SK-N-SH (cell line): ENCODE data around the gene HDAC8. TPM values are rescaled to one million over a fixed set of nuclear protein-coding genes. Genes with fewer than 3 reads are reported as not detected.

Experiments
- CTCF ChIA-PET: fragments of 300-600, 350-600 bp; formaldehyde crosslinking; extraction: SDS; loops from one replicate; lab custom pipeline; 2021; lab: Yijun Ruan, JAX
- POLR2A ChIA-PET: fragments of 350-600 bp; sonication (Branson Sonifier 250); formaldehyde crosslinking; extraction: SDS; loops from one replicate; lab custom pipeline; 2020; ENCODE audit warnings: antibody characterized with exemption, inconsistent platforms; lab: Yijun Ruan, JAX
- DNase-seq: peaks from one replicate; pipeline ENCODE4 v3.0.0; 2012
- H2AFZ ChIP-seq: fragments of 200-600 bp; sonication (generic); 2 replicates; pipeline ENCODE4 v1.8.1; 2016; ENCODE audit warnings: antibody characterized with exemption, mild to moderate bottlenecking, low read depth
- H3F3A ChIP-seq: fragments of 200-600 bp; sonication (generic); replicated peaks from 2 replicates; pipeline ENCODE3; 2016; ENCODE audit warnings: antibody characterized with exemption, mild to moderate bottlenecking; ENCODE audit not compliant: insufficient read depth
- H3K27ac ChIP-seq, 2 experiments: fragments of 200-500 bp in 1 of 2; fragments of 200-600 bp in 1 of 2; sonication (Bioruptor generic) in 1 of 2; sonication (generic), shearing (Covaris generic) in 1 of 2; 2 replicates each; pipeline versions ENCODE4 v1.5.1 to v1.6.1; 2014 to 2016; ENCODE audit warnings: low read depth in 2 of 2, inconsistent platforms in 1 of 2, low read length in 1 of 2, mild to moderate bottlenecking in 1 of 2, mixed read lengths in 1 of 2
- H3K27me3 ChIP-seq: fragments of 200-600 bp; sonication (generic), shearing (Covaris generic); 2 replicates; pipeline ENCODE4 v1.6.1; 2016; ENCODE audit warnings: mixed run types; ENCODE audit not compliant: insufficient read depth
- H3K36me3 ChIP-seq, 2 experiments: fragments of 200-500 bp in 1 of 2; fragments of 200-600 bp in 1 of 2; sonication (Bioruptor generic) in 1 of 2; sonication (generic) in 1 of 2; replicated peaks in 1 of 2; 2 replicates each; pipeline versions ENCODE3 to v1.5.1; 2014 to 2016; ENCODE audit warnings: low read length in 1 of 2, mild to moderate bottlenecking in 1 of 2; ENCODE audit not compliant: insufficient read depth in 2 of 2, control insufficient read depth in 1 of 2
- H3K4me1 ChIP-seq, 2 experiments: fragments of 200-500 bp in 1 of 2; fragments of 200-600 bp in 1 of 2; sonication (Bioruptor generic) in 1 of 2; sonication (generic), shearing (Covaris generic) in 1 of 2; 2 replicates each; pipeline versions ENCODE4 v1.5.1 to v1.6.1; 2014 to 2016; ENCODE audit warnings: low read depth in 1 of 2, low read length in 1 of 2, mixed run types in 1 of 2; ENCODE audit not compliant: insufficient read depth in 2 of 2, control insufficient read depth in 1 of 2
- H3K4me2 ChIP-seq: fragments of 200-600 bp; sonication (generic), shearing (Covaris generic); 2 replicates; pipeline ENCODE4 v1.6.1; 2017; ENCODE audit warnings: mixed run types
- H3K4me3 ChIP-seq, 2 experiments: fragments of 200-500 bp in 1 of 2; fragments of 200-600 bp in 1 of 2; sonication (Bioruptor generic) in 1 of 2; sonication (generic), shearing (Covaris generic) in 1 of 2; 2 replicates each; pipeline versions ENCODE4 v1.5.1 to v1.8.1; 2014 to 2016; ENCODE audit warnings: low read depth in 2 of 2, inconsistent platforms in 1 of 2, low read length in 1 of 2, mild to moderate bottlenecking in 1 of 2, mixed read lengths in 1 of 2, moderate library complexity in 1 of 2
- H3K79me2 ChIP-seq: fragments of 200-600 bp; sonication (generic); 2 replicates; pipeline ENCODE4 v1.8.1; 2017; ENCODE audit warnings: mild to moderate bottlenecking; ENCODE audit not compliant: insufficient read depth
- H3K9ac ChIP-seq: fragments of 200-600 bp; sonication (generic); 2 replicates; pipeline ENCODE4 v1.6.1; 2017; ENCODE audit warnings: mixed run types
- H3K9me2 ChIP-seq: fragments of 200-600 bp; sonication (generic); 2 replicates; pipeline ENCODE4 v1.6.1; 2017; ENCODE audit warnings: mixed run types
- H3K9me3 ChIP-seq: fragments of 200-600 bp; sonication (generic); 2 replicates; pipeline ENCODE4 v1.6.1; 2017; ENCODE audit warnings: mixed run types, mild to moderate bottlenecking, moderate library complexity
- H4K20me1 ChIP-seq: fragments of 200-600 bp; sonication (generic); 2 replicates; pipeline ENCODE4 v1.6.1; 2017; ENCODE audit warnings: mild to moderate bottlenecking, mixed run types; ENCODE audit not compliant: insufficient read depth
- CHD2 ChIP-seq: fragments of 150-350 bp; IDR thresholded peaks from 2 replicates; pipeline ENCODE4 v1.6.1; 2018; ENCODE audit warnings: low read length; ENCODE audit not compliant: partially characterized antibody
- EP300 ChIP-seq, 2 experiments: IDR thresholded peaks; 2 replicates each; pipeline versions ENCODE4 v1.4.0 to v1.6.1; 2012; ENCODE audit warnings: borderline replicate concordance in 1 of 2, low read depth in 1 of 2, low read length in 1 of 2
- FOSL2 ChIP-seq: IDR thresholded peaks from 2 replicates; pipeline ENCODE4 v1.4.0; 2012; ENCODE audit warnings: low read depth, mild to moderate bottlenecking, moderate library complexity, borderline replicate concordance
- JUND ChIP-seq: IDR thresholded peaks from 2 replicates; pipeline ENCODE4 v1.4.0; 2012
- MXI1 ChIP-seq: IDR thresholded peaks from 2 replicates; pipeline ENCODE4 v1.6.1; 2012; ENCODE audit warnings: mild to moderate bottlenecking, low read depth, low read length, improper control_type of control experiment
- NFIC ChIP-seq: IDR thresholded peaks from 2 replicates; pipeline ENCODE4 v1.4.0; 2012; ENCODE audit warnings: borderline replicate concordance
- POLR2AphosphoS5 ChIP-seq: IDR thresholded peaks from 2 replicates; pipeline ENCODE4 v1.6.1; 2012; ENCODE audit warnings: low read depth, low read length
- RXRA ChIP-seq: IDR thresholded peaks from 2 replicates; pipeline ENCODE4 v1.4.0; 2012; ENCODE audit warnings: low read depth, mild to moderate bottlenecking, borderline replicate concordance
- SIN3A ChIP-seq: IDR thresholded peaks from 2 replicates; pipeline ENCODE4 v1.6.1; 2012; ENCODE audit warnings: low read depth, mild to moderate bottlenecking, low read length, moderate library complexity, borderline replicate concordance
- SMC3 ChIP-seq: IDR thresholded peaks from 2 replicates; pipeline ENCODE4 v1.6.1; 2012; ENCODE audit warnings: low read depth, low read length, improper control_type of control experiment
- TCF12 ChIP-seq: IDR thresholded peaks from 2 replicates; pipeline ENCODE4 v1.4.0; 2012
- TEAD4 ChIP-seq: IDR thresholded peaks from 2 replicates; pipeline ENCODE4 v1.4.0; 2012; ENCODE audit warnings: mild to moderate bottlenecking, borderline replicate concordance; ENCODE audit not compliant: insufficient read depth
- WGBS: methylation state at CpG from one replicate; pipeline ENCODE4 v1.1.6; 2017; ENCODE audit warnings: low lambda C conversion rate; 5-methylcytosine and 5-hydroxymethylcytosine counted together
- polyA plus RNA-seq, 3 experiments: library from polyadenylated mRNA; depleted of rRNA; stranded (reverse); fragments of >200 nt; gene quantifications; 2 replicates each; pipeline ENCODE4 v1.2.3, GENCODE V29; 2012
- TF ChIP-seq, protein P1 (sequence below): IDR thresholded peaks from 2 replicates; pipeline ENCODE4; 2012
- TF ChIP-seq, protein P2 (sequence below): IDR thresholded peaks from 2 replicates; pipeline ENCODE4 v1.4.0; 2012; ENCODE audit warnings: low read depth
- TF ChIP-seq, protein P3 (sequence below): fragments of 200-600 bp; sonication (generic); IDR thresholded peaks from 2 replicates; pipeline ENCODE4 v1.6.1; 2017; ENCODE audit warnings: antibody characterized with exemption, mild to moderate bottlenecking, moderate library complexity
- TF ChIP-seq, protein P4 (sequence below): fragments of 150-350 bp; IDR thresholded peaks from 2 replicates; pipeline ENCODE4 v1.6.1; 2017; ENCODE audit warnings: antibody characterized with exemption, low read length, low read depth, borderline replicate concordance

The HDAC8 gene
- polyA plus RNA-seq, 1 of the 3 experiments (the other 2 are of a cell fraction) = 30.6 TPM

DNA sequence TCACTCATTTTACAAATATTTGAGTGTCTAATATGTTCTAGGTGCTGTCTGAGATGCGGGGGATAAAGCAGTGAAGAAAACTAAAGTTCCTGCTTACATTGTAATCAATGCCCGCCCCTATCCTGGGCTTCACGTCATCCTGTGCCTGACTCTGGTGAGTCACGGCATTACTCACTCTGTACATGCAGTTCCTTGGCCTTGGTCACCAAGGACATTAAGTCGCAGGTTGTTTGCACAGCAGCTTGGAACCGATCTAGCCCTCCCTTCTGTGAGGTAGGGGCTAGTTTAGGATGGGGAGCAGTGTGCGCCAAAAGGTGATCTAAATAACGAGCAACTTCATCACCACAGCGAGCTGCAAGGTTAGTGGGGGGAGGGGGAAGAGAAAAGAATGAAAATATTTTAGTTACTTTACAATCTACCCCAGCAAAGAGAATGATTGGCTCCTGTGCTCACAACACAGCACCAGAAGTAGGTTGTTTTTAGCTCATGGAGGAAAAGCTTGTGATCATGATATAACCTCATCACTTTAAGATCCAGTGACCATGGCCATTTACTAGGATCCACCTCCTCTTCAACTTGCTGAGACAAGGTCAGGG is 48.0 kb upstream of the HDAC8 start:
- peaks cover 22% of the 10 kb centered on the region for H3F3A ChIP-seq
- under 1% methylated on average over 9 of the region's 9 CpGs for WGBS
- ChIA-PET CTCF (no interaction called here), POLR2A (no interaction called here)
- no peaks in the 10 kb centered on the region for H3K27me3 ChIP-seq
- peaks cover 0 to 6% of the 10 kb centered on the region in 2 experiments for H3K36me3 ChIP-seq
- DNase-seq = no peak
- H4K20me1 ChIP-seq = peaks cover 11% of the 10 kb centered on the region; the same call in 1 of the 2 replicates
- H3K9me2 ChIP-seq = no peaks in the 10 kb centered on the region
- peak overlapping the region in 1 of 2 experiments; percentile 84; a peak in 2 of 4 replicates for H3K27ac ChIP-seq
- TF ChIP-seq, protein P1, sequence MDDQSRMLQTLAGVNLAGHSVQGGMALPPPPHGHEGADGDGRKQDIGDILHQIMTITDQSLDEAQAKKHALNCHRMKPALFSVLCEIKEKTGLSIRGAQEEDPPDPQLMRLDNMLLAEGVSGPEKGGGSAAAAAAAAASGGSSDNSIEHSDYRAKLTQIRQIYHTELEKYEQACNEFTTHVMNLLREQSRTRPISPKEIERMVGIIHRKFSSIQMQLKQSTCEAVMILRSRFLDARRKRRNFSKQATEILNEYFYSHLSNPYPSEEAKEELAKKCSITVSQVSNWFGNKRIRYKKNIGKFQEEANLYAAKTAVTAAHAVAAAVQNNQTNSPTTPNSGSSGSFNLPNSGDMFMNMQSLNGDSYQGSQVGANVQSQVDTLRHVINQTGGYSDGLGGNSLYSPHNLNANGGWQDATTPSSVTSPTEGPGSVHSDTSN = peak; percentile 21; the same call in 1 of the 2 replicates
- TF ChIP-seq SIN3A (no peak), CHD2 (no peak), FOSL2 (peak; percentile 98), RXRA (peak; percentile 37; the same call in 1 of the 2 replicates), TCF12 (peak; percentile 63; the same call in 1 of the 2 replicates), JUND (peak; percentile 93), NFIC (peak; percentile 39), EP300 (IDR thresholded peaks at IDR 0.05; ENCODE audit: borderline replicate concordance in 1 of 2, low read depth in 1 of 2, low read length in 1 of 2) (peak in 1 of 2 experiments; percentile 48; a peak in 1 of 4 replicates), POLR2AphosphoS5 (peak; percentile 24; the same call in 1 of the 2 replicates), SMC3 (no peak)
- TF ChIP-seq, protein P2, sequence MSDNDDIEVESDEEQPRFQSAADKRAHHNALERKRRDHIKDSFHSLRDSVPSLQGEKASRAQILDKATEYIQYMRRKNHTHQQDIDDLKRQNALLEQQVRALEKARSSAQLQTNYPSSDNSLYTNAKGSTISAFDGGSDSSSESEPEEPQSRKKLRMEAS = peak; percentile 61; the same call in 1 of the 2 replicates
- H3K4me2 ChIP-seq = peak overlapping the region; percentile 65
- peak overlapping the region in 1 of 2 experiments; percentile 14; a peak in 1 of 4 replicates for H3K4me3 ChIP-seq
- no peaks in the 10 kb centered on the region for H3K9me3 ChIP-seq
- H3K9ac ChIP-seq = no peak overlapping the region
- H3K79me2 ChIP-seq = no peaks in the 10 kb centered on the region
- peaks cover 0 to 13% of the 10 kb centered on the region in 2 experiments; a peak in 1 of 4 replicates for H3K4me1 ChIP-seq
- H2AFZ ChIP-seq = peak overlapping the region; percentile 27; the same call in 1 of the 2 replicates

DNA sequence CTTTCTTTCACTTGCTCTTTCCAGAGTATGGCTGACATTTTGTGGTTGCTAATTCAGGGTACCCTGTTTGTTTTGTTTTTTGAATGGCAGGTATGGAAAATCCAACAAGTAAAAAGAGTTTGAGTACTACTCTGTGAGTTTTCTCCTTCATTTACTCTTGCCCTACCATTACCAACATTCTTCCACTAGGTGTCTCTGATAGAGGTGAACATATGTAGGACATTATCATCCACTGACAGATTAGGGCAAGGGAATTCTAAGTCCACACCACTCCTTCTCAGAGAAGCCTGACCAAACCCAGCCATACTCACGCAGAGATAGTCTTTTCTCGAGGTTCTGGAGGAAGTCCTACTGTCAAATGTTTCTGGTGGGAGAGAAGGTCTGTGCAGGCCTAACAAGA is 36.7 kb upstream of the HDAC8 start:
- no peak overlapping the region for H3K27ac ChIP-seq
- TF ChIP-seq TEAD4 (no peak), MXI1 (no peak), POLR2AphosphoS5 (no peak)
- TF ChIP-seq, protein P2 = no peak
- TF ChIP-seq, protein P3, sequence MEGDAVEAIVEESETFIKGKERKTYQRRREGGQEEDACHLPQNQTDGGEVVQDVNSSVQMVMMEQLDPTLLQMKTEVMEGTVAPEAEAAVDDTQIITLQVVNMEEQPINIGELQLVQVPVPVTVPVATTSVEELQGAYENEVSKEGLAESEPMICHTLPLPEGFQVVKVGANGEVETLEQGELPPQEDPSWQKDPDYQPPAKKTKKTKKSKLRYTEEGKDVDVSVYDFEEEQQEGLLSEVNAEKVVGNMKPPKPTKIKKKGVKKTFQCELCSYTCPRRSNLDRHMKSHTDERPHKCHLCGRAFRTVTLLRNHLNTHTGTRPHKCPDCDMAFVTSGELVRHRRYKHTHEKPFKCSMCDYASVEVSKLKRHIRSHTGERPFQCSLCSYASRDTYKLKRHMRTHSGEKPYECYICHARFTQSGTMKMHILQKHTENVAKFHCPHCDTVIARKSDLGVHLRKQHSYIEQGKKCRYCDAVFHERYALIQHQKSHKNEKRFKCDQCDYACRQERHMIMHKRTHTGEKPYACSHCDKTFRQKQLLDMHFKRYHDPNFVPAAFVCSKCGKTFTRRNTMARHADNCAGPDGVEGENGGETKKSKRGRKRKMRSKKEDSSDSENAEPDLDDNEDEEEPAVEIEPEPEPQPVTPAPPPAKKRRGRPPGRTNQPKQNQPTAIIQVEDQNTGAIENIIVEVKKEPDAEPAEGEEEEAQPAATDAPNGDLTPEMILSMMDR = peak; percentile 35
- TF ChIP-seq, protein P1 = no peak
- TF ChIP-seq, protein P4, sequence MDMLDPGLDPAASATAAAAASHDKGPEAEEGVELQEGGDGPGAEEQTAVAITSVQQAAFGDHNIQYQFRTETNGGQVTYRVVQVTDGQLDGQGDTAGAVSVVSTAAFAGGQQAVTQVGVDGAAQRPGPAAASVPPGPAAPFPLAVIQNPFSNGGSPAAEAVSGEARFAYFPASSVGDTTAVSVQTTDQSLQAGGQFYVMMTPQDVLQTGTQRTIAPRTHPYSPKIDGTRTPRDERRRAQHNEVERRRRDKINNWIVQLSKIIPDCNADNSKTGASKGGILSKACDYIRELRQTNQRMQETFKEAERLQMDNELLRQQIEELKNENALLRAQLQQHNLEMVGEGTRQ = no peak
- H3K9me2 ChIP-seq = no peaks in the 10 kb centered on the region
- no peaks in the 10 kb centered on the region for H3K36me3 ChIP-seq
- no peaks in the 10 kb centered on the region for H3F3A ChIP-seq
- no peaks in the 10 kb centered on the region for H3K4me1 ChIP-seq
- ChIA-PET CTCF (no interaction called here), POLR2A (no interaction called here)
- no peak overlapping the region for H3K9ac ChIP-seq
- no peak for DNase-seq
- no peak overlapping the region for H2AFZ ChIP-seq
- H3K4me3 ChIP-seq = no peak overlapping the region
- no peaks in the 10 kb centered on the region for H3K27me3 ChIP-seq
- 27% methylated on average over 2 of the region's 2 CpGs for WGBS
- H3K4me2 ChIP-seq = no peak overlapping the region
- H3K9me3 ChIP-seq = no peaks in the 10 kb centered on the region
- H4K20me1 ChIP-seq = no peaks in the 10 kb centered on the region
- no peaks in the 10 kb centered on the region for H3K79me2 ChIP-seq
